HG03066 (cell line): ENCODE results near the gene TMEM109.
A peak's percentile ranks its signal among the peaks of the same experiment; 100 is the strongest.

ENCODE experiments used
- ATAC-seq: cut with Tn5 transposase; IDR thresholded peaks from one replicate; pipeline ENCODE4 v1.9.1; 2021; ENCODE audit warnings: low read depth; ENCODE audit not compliant: unreplicated experiment

The TMEM109 gene, protein sequence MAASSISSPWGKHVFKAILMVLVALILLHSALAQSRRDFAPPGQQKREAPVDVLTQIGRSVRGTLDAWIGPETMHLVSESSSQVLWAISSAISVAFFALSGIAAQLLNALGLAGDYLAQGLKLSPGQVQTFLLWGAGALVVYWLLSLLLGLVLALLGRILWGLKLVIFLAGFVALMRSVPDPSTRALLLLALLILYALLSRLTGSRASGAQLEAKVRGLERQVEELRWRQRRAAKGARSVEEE

DNA sequence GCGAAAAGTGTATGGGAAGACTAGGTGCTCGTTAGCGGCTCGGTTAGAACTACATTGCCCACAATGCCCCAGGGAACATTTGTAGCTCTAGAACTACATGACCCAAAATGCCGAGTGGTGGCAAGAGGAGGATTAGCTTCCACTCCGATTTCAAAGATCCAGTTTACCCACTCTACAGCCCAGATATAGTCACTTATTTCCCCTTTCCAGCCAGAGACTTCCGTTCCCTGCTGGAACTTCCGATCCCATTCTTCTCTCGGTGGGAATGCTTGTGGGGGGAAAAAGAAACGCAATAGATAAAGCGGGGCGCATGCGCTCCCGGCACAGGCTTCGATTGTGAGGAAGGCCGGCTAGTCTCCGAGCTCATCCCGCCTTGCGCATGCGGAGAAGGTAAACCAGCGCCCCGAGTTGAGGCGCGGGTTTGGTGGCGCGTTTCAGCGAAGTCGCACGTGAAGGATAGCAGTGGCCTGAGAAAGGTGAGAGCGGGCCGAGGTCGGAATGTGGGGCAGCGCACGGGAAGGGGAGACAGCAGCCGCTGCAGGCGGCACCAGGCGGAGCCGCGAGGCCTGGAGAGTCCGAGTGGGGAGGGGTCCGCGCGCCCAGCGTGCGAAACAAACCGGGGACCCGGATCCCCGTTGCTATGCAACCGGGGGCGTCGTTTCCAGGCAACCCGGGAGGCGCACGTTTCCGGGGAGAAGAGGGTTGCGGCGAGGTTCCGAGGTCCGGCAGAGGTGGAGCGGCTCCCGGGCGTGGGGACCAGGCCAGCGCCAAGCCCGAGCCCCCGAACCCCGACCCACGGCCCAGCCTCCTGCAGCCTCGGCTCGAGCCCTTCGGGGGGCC is at the start of gene TMEM109:
TMEM109 (plus strand) TSS at position 366 of the 840 bp plus-strand sequence. CDS start 5,536 bp downstream, outside the sequence.
- ATAC-seq = peak; percentile 35

DNA sequence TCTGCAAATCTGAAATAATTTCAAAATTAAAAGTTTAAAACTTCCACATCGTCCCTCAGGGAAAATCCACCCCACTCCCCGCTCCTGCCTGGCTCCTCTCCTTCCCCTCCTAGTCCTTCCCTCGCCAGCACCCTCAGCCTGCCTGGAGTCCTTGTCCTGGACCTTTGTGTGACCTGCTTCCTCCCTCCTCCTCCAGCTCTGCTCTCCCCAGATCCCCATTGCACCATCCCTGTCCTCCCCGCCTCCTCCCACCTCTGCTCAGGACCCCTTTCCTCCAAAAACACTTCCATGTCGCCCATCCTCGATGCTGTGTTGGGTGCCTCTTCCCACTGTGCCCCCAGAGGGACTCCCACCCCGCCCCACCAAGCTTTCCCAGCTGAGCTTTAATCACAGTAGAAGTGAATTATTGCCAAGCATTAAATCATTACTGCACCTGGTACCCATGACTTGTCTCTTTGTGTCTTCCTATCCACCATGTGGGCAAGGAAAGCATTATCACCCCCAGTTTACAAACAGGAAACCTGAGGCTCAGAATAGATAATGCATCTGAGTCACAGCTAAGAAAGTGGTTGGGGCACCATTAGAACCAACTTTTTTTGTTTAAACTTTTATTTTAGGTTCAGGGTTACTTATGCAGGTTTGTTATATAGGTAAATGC is 49.0 kb upstream of the TMEM109 start:
- no peak for ATAC-seq

DNA sequence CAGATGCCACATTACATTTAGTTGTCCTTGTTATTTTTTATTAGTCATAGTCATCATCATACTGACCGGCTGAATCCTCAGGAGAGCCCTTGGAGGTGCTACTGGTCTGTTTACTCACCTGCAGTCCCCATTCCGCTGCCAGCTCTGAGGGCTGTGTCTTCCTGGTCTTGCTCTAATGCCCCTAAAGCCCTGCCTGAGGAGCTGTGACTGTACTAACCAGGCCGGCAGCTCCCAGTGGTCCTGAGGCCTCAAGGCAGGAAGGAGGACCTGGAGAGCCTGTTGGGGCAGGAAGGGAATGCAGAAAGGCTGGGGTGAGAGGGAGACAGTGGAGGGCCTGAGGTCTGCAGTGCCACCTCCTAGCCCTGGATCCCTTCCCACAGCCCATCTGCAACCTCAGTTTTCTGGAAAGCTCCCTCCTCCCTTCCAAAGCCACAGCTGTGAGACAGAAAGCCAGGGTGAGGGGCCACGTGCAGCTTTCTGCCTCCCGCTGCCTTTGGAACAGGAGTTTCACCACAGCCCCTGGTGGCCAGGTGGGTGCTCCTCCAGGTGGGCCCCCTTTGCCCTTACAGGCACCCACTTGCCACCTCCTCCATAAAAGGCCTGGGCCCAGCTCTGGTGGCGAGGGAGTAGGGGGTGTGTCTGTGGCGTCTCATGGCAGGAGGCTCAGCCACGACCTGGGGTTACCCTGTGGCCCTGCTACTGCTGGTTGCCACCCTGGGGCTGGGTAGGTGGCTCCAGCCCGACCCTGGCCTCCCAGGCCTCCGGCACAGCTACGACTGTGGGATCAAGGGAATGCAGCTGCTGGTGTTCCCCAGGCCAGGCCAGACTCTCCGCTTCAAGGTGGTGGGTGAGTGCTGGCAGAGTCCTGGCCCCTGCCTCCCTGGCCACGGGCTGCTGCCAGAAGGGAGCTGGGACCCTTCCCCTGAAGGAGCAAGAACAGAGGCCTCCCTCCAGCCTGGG is 46.8 kb upstream of the TMEM109 start, which contains the start of gene ZP1:
ZP1 (plus strand) TSS at position 632 of the 960 bp plus-strand sequence; CDS start at position 652, 20 bp downstream.
- ATAC-seq = no peak

DNA sequence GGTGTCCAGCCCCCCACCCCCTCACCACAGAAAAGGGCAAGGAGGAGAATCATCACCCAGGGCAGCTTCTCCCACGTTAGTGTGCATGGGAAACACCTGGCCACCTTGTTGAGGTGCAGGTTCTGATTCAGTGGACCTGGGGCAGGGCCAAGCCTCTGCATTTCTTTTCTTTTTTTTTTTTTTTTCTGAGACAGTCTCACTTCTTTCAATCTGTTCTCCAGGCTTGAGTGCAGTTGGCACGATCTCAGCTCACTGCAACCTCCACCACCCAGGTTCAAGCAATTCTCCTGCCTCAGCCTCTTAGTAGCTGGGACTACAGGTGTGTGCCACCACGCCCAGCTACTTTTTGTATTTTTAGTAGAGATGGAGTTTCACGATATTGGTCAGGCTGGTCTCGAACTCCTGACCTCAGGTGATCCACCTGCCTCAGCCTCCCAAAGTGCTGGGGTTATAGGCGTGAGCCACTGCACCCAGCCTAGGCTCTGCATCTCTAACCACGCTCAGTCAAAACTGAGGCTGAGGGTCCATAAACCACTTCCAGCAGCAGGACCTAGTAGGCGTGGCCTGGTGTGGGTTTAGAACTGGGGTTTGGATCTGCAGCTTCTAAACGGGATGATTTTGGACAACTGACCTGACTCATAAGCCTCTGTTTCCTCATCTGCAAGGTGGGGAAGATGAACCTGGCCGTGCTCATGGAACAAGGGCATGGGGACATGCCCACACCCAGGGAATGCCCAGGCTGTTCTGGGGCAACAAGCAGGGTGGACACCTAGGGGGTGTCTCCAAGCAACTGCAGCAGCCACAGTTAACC is 45.9 kb upstream of the TMEM109 start:
- ATAC-seq = no peak

DNA sequence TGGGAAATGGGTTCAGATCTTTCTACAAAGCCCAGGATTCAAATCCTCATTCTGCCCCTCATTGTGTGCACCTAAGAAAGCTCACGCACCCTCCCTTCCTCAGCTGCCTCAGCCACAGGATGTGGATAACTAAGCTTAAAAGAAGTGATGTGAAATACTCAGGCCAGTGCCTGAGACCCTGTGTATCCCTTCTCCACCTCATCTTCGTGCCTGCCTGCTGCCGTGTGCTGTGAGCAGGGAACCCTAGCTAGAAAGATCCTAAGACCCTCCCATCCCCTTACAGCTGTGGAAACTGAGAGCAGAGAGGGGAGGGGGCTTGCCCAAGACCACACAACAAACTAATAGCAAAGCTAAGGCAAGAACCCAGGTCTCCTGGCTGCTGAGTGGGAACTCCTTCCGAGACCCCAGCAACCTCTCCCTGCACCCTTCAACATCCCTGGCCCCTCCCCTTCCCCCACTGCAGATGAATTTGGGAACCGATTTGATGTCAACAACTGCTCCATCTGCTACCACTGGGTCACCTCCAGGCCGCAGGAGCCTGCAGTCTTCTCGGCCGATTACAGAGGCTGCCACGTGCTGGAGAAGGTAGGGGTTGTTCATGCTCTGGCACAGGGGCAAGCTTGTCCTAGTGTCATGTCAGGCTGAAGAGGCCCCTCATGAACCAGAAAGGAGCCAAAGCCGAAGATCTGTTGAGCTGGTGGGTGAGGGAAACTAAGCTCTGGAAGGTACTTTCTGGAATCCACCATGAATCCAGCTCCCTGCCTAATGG is 45.1 kb upstream of the TMEM109 start:
- ATAC-seq = no peak

DNA sequence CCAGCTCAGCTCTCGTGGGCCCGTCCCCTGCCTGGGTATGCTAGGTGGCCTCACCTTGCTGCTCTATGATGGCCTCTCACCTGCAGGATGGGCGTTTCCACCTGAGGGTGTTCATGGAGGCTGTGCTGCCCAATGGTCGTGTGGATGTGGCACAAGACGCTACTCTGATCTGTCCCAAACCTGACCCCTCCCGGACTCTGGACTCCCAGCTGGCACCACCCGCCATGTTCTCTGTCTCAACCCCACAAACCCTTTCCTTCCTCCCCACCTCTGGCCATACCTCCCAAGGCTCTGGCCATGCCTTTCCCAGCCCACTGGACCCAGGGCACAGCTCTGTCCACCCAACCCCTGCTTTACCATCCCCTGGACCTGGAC is 44.5 kb upstream of the TMEM109 start:
- no peak for ATAC-seq

DNA sequence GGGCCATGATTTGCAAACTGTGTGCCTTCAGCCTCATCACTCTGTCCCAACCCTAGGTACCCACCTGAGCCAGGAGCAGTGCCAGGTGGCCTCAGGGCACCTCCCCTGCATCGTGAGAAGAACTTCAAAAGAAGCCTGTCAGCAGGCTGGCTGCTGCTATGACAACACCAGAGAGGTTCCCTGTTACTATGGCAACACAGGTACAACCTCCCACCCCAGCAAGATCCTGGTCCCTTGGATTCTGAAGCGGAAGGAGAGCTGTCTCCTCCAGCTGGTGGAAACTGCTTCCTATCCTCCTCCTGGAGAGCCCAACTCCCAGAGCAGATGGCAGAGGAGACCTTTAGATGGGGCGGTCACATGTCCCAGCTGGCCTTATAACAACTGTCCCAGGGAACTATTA is 43.7 kb upstream of the TMEM109 start:
- no peak for ATAC-seq

DNA sequence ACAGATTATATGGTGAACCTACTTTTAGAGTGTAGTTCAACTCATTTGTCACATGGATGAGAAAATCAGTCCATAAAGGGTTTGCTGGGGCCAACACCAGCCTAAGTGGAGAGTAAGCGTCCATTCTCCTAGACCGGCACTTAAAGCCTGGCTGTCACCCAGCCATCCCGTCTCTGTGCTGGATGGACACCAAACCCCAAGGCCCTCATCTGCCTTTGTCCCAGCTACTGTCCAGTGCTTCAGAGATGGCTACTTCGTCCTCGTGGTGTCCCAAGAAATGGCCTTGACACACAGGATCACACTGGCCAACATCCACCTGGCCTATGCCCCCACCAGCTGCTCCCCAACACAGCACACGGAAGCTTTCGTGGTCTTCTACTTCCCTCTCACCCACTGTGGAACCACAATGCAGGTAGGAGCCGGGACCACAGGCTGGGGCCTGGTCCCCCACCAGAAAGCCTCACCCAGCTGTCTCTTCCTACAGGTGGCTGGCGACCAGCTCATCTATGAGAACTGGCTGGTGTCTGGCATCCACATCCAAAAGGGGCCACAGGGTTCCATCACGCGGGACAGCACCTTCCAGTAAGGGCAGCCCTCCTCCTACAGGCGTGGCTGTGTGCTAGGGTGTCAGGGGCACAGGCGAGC is 43.1 kb upstream of the TMEM109 start:
- ATAC-seq = no peak

DNA sequence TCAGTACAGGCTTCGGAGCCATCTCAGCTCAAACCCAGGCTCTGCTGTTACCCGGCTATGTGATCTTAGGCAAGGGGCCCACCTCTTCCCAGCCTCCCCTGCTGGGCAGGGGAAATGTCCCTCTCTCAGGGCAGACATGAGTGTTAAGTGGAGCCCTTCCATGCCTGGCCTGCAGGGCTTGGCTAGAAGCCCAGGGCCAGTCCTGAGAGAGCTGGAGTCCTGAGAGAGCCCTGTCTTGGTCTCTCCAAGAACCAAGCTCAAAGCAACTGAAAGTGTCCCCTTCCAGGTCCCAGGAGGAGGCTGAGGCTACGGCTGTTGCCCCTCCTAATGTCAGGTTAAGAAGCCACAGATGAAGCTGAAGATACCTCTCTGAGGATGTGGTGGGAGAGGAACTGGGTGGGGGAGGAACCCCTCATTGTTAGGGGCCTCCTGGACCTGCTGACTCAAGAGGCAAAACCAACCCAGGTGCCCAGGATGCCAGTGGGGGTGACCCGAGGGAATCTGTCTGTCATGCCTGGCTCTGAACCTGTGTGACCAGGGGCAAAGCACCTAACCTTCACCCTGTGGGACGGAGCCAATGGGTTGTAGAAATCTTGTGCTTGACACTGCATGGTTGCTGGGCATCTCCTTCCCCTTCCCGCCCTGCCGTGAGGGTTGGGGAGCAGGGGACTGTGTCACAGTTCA is 42.4 kb upstream of the TMEM109 start:
- ATAC-seq = no peak

DNA sequence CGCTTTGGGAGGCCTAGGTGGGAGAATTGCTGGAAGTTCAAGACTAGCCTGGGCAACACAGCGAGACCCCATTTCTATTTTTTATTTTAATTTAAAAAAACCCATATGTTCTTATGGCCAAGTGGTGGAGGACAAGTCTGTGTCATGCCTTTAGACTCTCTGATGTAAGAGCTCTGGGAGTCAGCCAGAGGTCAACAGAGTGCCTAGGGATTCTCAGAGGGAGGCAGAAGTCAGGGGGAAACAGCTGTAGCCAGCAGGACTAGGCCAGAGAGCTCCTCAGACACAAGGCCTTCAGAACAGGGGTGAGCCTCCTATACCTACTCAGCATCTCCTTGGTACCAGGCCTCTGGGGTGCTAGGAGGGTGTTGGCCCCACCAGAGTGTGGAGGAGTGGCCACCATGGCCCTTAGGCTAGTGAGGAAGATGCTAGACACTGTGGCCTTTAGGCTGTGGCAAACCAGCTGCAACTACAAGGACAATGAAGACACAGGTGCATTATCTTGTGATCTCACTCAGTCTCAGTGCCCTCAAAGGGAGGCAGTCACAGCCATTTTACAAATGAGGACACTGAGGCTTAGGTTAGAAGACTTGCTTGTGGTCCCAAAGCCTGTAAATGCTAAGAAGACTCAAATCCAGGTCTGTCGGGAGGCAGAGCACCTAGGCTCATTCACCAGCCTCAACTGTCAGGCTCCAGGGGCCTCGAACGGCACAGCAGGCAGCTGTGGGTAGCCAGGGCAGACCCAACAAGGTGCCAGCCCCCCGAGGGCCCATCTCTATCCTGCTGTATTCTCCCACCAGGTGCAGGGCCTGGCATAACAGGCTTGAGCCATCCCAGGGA is 41.6 kb upstream of the TMEM109 start:
- no peak for ATAC-seq

DNA sequence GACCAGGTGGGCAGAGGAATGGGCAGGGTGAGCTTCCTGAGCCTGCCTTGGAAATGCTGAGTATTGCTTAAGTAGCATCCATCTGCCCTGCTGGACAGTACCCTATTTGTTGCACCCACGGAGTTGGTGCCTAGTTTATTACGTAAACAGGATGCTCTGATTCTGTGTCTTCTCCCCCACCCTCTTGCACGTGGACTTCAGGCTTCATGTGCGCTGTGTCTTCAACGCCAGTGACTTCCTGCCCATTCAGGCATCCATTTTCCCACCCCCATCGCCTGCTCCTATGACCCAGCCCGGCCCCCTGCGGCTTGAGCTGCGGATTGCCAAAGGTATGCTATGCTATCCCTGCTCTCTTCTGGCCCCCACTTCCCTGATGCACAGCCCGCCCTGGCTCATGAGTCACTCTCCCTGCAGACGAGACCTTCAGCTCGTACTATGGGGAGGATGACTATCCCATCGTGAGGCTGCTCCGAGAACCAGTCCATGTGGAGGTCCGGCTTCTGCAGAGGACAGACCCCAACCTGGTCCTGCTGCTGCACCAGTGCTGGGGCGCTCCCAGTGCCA is 40.9 kb upstream of the TMEM109 start:
- ATAC-seq = no peak

DNA sequence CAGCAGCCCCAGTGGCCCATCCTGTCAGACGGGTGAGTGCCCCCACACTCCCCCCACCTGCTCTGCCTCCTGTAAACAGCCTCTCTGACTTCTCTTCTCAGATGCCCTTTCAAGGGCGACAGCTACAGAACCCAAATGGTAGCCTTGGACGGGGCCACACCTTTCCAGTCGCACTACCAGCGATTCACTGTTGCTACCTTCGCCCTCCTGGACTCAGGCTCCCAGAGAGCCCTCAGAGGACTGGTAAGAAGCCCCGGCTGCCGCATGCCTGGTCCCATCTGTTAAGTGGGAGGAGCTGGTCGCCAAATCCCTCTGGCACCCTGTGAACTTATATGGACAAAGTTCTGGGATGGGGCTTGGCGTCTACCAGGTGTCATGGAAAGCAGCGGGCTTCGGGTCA is 40.4 kb upstream of the TMEM109 start:
- no peak for ATAC-seq

DNA sequence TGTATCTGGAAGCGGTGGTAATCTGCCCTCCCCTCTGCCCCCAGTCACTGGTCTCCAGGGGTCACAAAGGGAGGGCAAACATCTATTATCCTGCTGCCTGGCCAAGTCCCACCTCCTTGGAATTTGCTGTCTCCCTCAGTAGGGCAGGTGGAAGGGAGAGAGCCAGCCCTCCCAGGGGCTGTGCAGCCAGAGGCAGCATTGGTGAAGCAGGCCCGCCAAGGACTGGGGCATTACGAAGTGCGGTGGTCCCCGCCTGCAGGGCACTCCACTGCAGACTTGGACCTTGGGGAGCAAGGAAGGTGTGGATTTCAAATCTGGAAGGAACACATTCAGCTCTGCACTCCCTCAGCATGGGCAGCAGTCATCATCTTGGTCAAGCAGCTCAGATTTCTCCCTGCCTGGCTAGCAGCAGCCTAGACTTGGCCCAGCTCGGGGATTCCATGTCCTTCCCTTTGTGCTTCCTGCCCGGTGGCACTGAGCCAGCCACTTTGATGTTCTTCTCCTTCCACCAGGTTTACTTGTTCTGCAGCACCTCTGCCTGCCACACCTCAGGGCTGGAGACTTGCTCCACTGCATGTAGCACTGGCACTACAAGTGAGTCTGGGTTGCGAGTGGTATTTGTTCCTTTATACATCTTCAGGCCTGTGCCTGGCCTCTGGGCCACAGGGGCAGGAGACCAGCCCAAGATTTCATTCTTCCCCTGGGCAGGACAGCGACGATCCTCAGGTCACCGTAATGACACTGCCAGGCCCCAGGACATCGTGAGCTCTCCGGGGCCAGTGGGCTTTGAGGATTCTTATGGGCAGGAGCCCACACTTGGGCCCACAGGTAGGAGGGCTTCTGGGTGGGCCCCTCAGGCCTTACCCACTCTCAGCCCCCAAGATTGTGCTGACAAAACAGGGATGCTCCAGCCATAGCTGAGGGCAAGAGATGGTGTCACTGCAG is 39.3 kb upstream of the TMEM109 start:
- no peak for ATAC-seq

DNA sequence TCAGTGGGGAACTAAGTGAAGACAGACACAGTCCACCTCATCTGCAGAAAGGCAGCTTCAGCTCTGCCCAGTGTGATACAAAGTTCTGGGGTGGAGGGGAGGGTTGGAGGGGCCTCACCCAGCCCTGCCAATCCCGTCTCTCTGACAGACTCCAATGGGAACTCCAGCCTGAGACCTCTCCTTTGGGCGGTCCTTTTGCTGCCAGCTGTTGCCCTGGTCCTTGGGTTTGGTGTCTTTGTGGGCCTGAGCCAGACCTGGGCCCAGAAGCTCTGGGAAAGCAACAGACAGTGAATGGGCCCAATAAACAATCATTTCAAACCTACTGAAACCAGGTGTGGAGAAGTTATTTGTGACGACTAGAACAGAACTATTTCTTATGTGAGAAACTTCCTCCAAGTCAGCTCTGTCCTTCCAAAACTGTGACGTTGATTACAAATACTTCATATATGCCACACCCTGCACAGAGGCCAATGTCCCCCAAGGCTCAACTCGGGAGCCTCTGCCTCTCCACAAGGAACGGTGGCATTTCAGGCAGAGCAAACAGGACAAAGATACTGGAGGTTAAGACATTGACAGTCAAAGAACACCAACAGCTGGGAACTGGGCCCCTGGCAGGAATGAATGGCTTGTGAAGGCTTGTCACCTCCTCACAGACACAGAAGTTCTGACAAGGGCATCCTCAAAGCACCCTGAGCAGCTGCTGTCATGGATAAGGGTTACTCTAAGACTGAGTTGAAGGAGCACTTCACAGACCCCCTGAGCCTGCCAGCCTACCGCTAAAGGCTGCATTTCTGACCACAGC is 38.4 kb upstream of the TMEM109 start:
- no peak for ATAC-seq

DNA sequence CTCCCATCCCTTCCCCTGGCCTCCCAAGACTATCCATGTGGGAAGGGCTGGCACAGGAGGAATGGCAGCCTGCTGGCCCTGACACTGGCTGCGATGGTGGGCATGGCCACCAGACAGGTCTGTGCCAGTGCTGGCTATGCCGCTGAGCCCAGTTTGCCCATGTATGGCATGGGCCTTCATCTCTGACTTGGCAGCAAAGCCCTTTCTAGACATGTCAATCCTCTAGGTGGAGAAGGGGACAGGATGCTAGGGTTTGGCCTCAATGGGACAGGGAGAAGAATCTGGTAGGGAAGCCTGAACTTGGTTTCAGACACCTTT is 37.8 kb upstream of the TMEM109 start:
- ATAC-seq = no peak
